ENCODE results near the gene TFAP2B.

Gene TFAP2B

GRCh38 chr6:50842861-50843384 is 24.3 kb downstream of the TFAP2B start:
- TF ChIP-seq CTCF (IDR thresholded peaks at IDR 0.05) (no peak), ZFX (IDR thresholded peaks at IDR 0.05; ENCODE audit: borderline replicate concordance) (no peak)
- H3K27ac ChIP-seq: no peak overlapping the region

GRCh38 chr6:50843842-50844241 is 25.2 kb downstream of the TFAP2B start:
- no peak for TF ChIP-seq CTCF (IDR thresholded peaks at IDR 0.05)
- TF ChIP-seq ZFX (IDR thresholded peaks at IDR 0.05; ENCODE audit: borderline replicate concordance): no peak
- H3K27ac ChIP-seq: no peak overlapping the region

- H3K27ac ChIP-seq: no peak overlapping the region
- TF ChIP-seq CTCF (IDR thresholded peaks at IDR 0.05): no peak
- TF ChIP-seq ZFX (IDR thresholded peaks at IDR 0.05; ENCODE audit: borderline replicate concordance): no peak
These were observed 26.9 kb downstream of the TFAP2B start for GRCh38 chr6:50845499-50846143.

- H3K27ac ChIP-seq: no peak overlapping the region
- TF ChIP-seq CTCF (IDR thresholded peaks at IDR 0.05): no peak
- TF ChIP-seq ZFX (IDR thresholded peaks at IDR 0.05; ENCODE audit: borderline replicate concordance): no peak
These were observed 27.6 kb downstream of the TFAP2B start for GRCh38 chr6:50846144-50846851.

GRCh38 chr6:50846852-50847155 is 28.1 kb downstream of the TFAP2B start:
- no peak for TF ChIP-seq CTCF (IDR thresholded peaks at IDR 0.05)
- TF ChIP-seq ZFX (IDR thresholded peaks at IDR 0.05; ENCODE audit: borderline replicate concordance): no peak
- H3K27ac ChIP-seq: no peak overlapping the region

- TF ChIP-seq ZFX (IDR thresholded peaks at IDR 0.05; ENCODE audit: borderline replicate concordance) (no peak), CTCF (IDR thresholded peaks at IDR 0.05) (no peak)
- H3K27ac ChIP-seq: no peak overlapping the region
These were observed 29.4 kb downstream of the TFAP2B start for GRCh38 chr6:50847890-50848594.
